Aorta (tissue), 5 donors: Measurements from ENCODE around the gene DNAH17. TPM values are rescaled to one million over a fixed set of nuclear protein-coding genes. Genes with fewer than 3 reads are reported as not detected.

Source experiments
- ATAC-seq: fragments of 200-7000 bp; cut with Tn5 transposase; one replicate; pipeline ENCODE4 v1.9.1; 2022; ENCODE audit warnings: moderate library complexity; ENCODE audit not compliant: low FRiP score
- DNase-seq, 2 donors: peaks; one replicate each; pipeline ENCODE4 v3.0.0-alpha.2; 2020
- H3K27ac ChIP-seq, 2 donors: one replicate each; pipeline ENCODE4 v1.5.1; 2013; ENCODE audit warnings: low read length in 2 of 2, mild to moderate bottlenecking in 2 of 2, moderate library complexity in 2 of 2, control low read depth in 1 of 2, inconsistent platforms in 1 of 2, low read depth in 1 of 2
- H3K27me3 ChIP-seq, 2 donors: one replicate each; pipeline ENCODE4 v1.6.1; 2013; ENCODE audit warnings: control low read depth in 1 of 2, low read length in 1 of 2, mild to moderate bottlenecking in 1 of 2, moderate library complexity in 1 of 2; ENCODE audit not compliant: insufficient read depth in 2 of 2, control insufficient read depth in 1 of 2
- H3K36me3 ChIP-seq, 2 donors: one replicate each; pipeline ENCODE4 v1.6.1; 2013; ENCODE audit warnings: control low read depth in 1 of 2, low read length in 1 of 2, mild to moderate bottlenecking in 1 of 2; ENCODE audit not compliant: insufficient read depth in 2 of 2, control insufficient read depth in 1 of 2
- H3K4me1 ChIP-seq, 2 donors: one replicate each; pipeline ENCODE4 v1.6.1; 2013; ENCODE audit warnings: low read length in 2 of 2, control low read depth in 1 of 2, mild to moderate bottlenecking in 1 of 2, moderate library complexity in 1 of 2; ENCODE audit not compliant: insufficient read depth in 2 of 2, control insufficient read depth in 1 of 2
- H3K4me3 ChIP-seq, 2 donors: one replicate each; pipeline ENCODE4 v1.5.1; 2013; ENCODE audit warnings: low read length in 2 of 2, control low read depth in 1 of 2, mild to moderate bottlenecking in 1 of 2
- H3K9me3 ChIP-seq: one replicate; pipeline ENCODE4 v1.6.1; 2013; ENCODE audit warnings: mild to moderate bottlenecking, low read length; ENCODE audit not compliant: control insufficient read depth
- WGBS, 2 donors: extraction: QIAGEN DNeasy Blood & Tissue Kit; methylation state at CpG; one replicate each; pipeline ENCODE4 v1.1.7; 2013; 5-methylcytosine and 5-hydroxymethylcytosine counted together
- intact Hi-C, 2 donors: fragments of 100-400 bp; cut with DNase I; formaldehyde crosslinking; loops; one replicate each; pipeline versions ENCODE4 v1.14.2 to v1.15.0; 2022
- polyA plus RNA-seq, 2 donors: library from polyadenylated mRNA; stranded (reverse); fragments of 200-250 nt; gene quantifications; one replicate each; pipeline ENCODE4 v1.2.3, GENCODE V29; 2013
- total RNA-seq, 2 donors: library from RNA; stranded (reverse); fragmentation: NEBNext Ultra II Directional; extraction: Animal tissue kit (Norgen Biotek cat#: 25700); gene quantifications; one replicate each; pipeline ENCODE4 v1.2.1, GENCODE V29; 2021
- donor health status: healthy with polysubstance abuse.
- donor health status: Bipolar disorder and iron deficiency.
- donor health status: DM: no; HTN: no; CAD: no.
- donor health status: DM: no; HTN: no; CAD: no.
- donor health status: DM: yes; HTN: yes; CAD: no.

DNAH17 gene
- total and polyA plus RNA-seq, 4 donors, result 0.21 to 0.45 TPM; not detected in 2

GRCh38 chr17:78458736-78459335 is 118.4 kb downstream of the DNAH17 start:
- H3K4me1 ChIP-seq, result no peaks in the 10 kb centered on the region
- no peak overlapping the region for H3K27ac ChIP-seq
- ATAC-seq (peak; percentile 8), DNase-seq (no peak)
- H3K27me3 ChIP-seq, result no peaks in the 10 kb centered on the region
- 90 to 92% methylated on average over 37 of the region's 37 CpGs for WGBS, 2 donors
- H3K4me3 ChIP-seq, result no peak overlapping the region
- no peaks in the 10 kb centered on the region for H3K9me3 ChIP-seq
- intact Hi-C loops, result no loop called here
- H3K36me3 ChIP-seq, result no peaks in the 10 kb centered on the region

GRCh38 chr17:78458091-78458490 is 119.1 kb downstream of the DNAH17 start:
- 79% methylated on average over 10 of the region's 10 CpGs for WGBS, 2 donors
- no peak for DNase-seq

GRCh38 chr17:78454346-78454745 is 122.8 kb downstream of the DNAH17 start:
- no peak overlapping the region for H3K4me3 ChIP-seq
- H3K27me3 ChIP-seq, result no peaks in the 10 kb centered on the region
- H3K27ac ChIP-seq, result no peak overlapping the region
- WGBS, 2 donors, result 94% methylated on average over 20 of the region's 20 CpGs
- DNase-seq (no peak), ATAC-seq (no peak)
- H3K4me1 ChIP-seq, result no peaks in the 10 kb centered on the region
- intact Hi-C loops, result no loop called here
- no peaks in the 10 kb centered on the region for H3K36me3 ChIP-seq
- no peaks in the 10 kb centered on the region for H3K9me3 ChIP-seq

More at GRCh38 chr17:78458091-78458490, 119.1 kb downstream of the DNAH17 start:
- Histone ChIP-seq H3K4me3 (no peak overlapping the region), H3K4me1 (no peaks in the 10 kb centered on the region), H3K27me3 (no peaks in the 10 kb centered on the region), H3K36me3 (no peaks in the 10 kb centered on the region), H3K27ac (no peak overlapping the region), H3K9me3 (no peaks in the 10 kb centered on the region)
- no peak for ATAC-seq
- intact Hi-C loops, result no loop called here

GRCh38 chr17:78451753-78452152 is 125.4 kb downstream of the DNAH17 start:
- intact Hi-C loops, result no loop called here
- no peaks in the 10 kb centered on the region for H3K27me3 ChIP-seq
- H3K9me3 ChIP-seq, result no peaks in the 10 kb centered on the region
- no peaks in the 10 kb centered on the region for H3K36me3 ChIP-seq
- ATAC-seq (no peak), DNase-seq (no peak)
- no peaks in the 10 kb centered on the region for H3K4me1 ChIP-seq
- 87 to 89% methylated on average over 7 of the region's 7 CpGs for WGBS, 2 donors
- H3K27ac ChIP-seq, result no peak overlapping the region
- H3K4me3 ChIP-seq, result no peak overlapping the region

- H3K4me1 ChIP-seq, result no peaks in the 10 kb centered on the region
- no peak overlapping the region for H3K27ac ChIP-seq
- WGBS, 2 donors, result 60 to 61% methylated on average over 20 of the region's 20 CpGs
- no peaks in the 10 kb centered on the region for H3K27me3 ChIP-seq
- no peak for ATAC-seq
- no peaks in the 10 kb centered on the region for H3K9me3 ChIP-seq
- H3K36me3 ChIP-seq, result no peaks in the 10 kb centered on the region
- DNase-seq, result no peak
- intact Hi-C loops, result no loop called here
- no peak overlapping the region for H3K4me3 ChIP-seq
Measured at GRCh38 chr17:78450696-78451345, 126.4 kb downstream of the DNAH17 start.

- H3K27ac ChIP-seq, result no peak overlapping the region
- WGBS, 2 donors, result 89 to 91% methylated on average over 14 of the region's 14 CpGs
- no peaks in the 10 kb centered on the region for H3K27me3 ChIP-seq
- no peaks in the 10 kb centered on the region for H3K4me1 ChIP-seq
- no peak for ATAC-seq
- DNase-seq, result no peak
- no peak overlapping the region for H3K4me3 ChIP-seq
- H3K9me3 ChIP-seq, result no peaks in the 10 kb centered on the region
- H3K36me3 ChIP-seq, result no peaks in the 10 kb centered on the region
- intact Hi-C loops, result no loop called here
Measured at GRCh38 chr17:78449983-78450595, 127.1 kb downstream of the DNAH17 start.

- DNase-seq (no peak), ATAC-seq (no peak)
- 71 to 72% methylated on average over 5 of the region's 5 CpGs for WGBS, 2 donors
- intact Hi-C loops, result no loop called here
- no peak overlapping the region for H3K27ac ChIP-seq
- no peak overlapping the region for H3K4me3 ChIP-seq
- H3K36me3 ChIP-seq, result no peaks in the 10 kb centered on the region
- H3K27me3 ChIP-seq, result no peaks in the 10 kb centered on the region
- no peaks in the 10 kb centered on the region for H3K9me3 ChIP-seq
- H3K4me1 ChIP-seq, result no peaks in the 10 kb centered on the region
Measured at GRCh38 chr17:78448356-78448993, 128.7 kb downstream of the DNAH17 start.

GRCh38 chr17:78446833-78447232 is 130.4 kb downstream of the DNAH17 start:
- no peaks in the 10 kb centered on the region for H3K4me1 ChIP-seq
- no peaks in the 10 kb centered on the region for H3K36me3 ChIP-seq
- intact Hi-C loops, result no loop called here
- H3K9me3 ChIP-seq, result no peaks in the 10 kb centered on the region
- 92 to 93% methylated on average over 7 of the region's 7 CpGs for WGBS, 2 donors
- DNase-seq (no peak), ATAC-seq (no peak)
- H3K4me3 ChIP-seq, result no peak overlapping the region
- no peaks in the 10 kb centered on the region for H3K27me3 ChIP-seq
- H3K27ac ChIP-seq, result no peak overlapping the region
